ENCODE data around the gene CACNA1A.
"Not testable (repeated sequence)": the region's sequence is repeated elsewhere in the genome, so short reads cannot be mapped to it uniquely, and the experiment has no call there.

CACNA1A gene

DNA sequence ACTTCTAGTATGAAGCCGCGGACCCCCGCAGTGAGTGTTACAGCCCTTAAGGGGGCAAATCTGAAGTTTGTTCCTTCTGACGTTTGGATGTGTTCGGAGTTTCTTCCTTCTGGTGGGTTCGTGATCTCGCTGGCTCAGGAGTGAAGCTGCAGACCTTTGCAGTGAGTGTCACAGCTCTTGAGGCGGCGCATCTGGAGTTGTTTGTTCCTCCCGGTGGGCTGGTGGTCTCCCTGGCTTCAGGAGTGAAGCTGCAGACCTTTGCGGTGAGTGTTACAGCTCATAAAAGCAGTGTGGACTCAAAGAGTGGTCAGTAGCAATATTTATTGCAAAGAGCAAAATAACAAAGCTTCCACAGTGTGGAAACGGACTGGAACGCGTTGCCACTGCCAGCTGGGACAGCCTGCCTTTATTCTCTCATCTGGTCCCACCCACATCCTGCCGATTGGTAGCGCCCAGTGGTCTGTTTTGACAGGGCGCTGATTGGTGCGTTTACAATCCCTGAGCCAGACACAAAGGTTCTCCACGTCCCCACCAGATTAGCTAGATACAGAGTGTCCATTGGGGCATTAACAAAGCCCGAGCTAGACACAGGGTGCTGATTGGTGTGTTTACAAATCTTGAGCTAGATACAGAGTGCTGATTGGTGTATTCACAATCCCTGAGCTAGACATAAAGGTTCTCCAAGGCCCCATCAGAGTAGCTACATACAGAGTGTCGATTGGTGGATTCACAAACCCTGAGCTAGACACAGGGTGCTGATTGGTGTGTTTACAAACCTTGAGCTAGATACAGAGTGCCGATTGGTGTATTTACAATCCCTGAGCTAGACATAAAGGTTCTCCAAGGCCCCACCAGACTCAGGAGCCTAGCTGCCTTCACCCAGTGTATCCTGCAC lies 320.3 kb downstream of the CACNA1A start:
- not testable (repeated sequence) for DNase-seq

DNA sequence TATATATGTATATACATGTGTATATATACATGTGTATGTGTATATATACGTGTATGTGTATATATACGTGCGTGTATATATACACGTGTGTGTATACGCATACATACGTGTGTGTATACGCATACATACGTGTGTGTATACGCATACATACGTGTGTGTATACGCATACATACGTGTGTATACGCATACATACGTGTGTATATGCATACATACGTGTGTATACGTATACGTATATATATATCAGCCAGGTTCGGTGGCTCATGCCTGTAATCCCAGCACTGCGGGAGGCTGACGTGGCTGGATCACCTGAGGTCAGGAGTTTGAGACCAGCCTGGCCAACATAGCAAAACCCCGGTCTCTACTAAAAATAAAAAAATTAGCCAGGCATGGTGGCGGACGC lies 321.4 kb downstream of the CACNA1A start:
- DNase-seq = not testable (repeated sequence)

DNA sequence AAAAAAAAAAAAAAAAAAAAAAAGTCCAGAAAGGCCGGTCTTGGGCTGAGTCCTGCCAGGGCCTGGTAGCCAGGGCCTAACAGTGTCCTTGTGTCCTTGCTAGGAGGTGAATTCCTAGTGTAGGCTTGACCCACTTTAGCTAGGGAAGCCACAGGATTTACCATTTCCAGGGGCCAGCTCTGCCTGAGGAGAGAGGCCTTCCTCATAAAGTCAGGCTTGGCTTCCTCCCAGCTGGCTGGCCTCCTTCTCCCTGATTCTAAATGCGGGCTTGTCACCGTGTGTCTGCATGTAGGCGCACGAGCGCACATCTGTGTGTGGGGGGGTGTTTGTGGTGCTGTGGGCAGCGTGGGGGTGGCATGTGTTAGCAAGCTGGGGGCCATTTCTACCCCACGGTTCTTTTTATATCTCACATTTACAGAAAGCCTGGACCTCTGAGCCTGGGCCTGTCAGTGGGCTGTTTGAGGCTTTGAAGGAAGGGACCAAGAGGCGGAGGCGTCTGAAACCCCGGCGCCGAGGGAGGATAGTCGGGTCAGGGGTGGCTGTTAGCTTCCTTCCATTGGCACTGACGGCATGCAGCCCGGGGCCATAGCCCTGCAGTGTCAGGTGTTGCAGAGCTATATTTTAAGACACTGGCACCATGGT lies 324.4 kb downstream of the CACNA1A start:
- DNase-seq = peak; percentile 19

DNA sequence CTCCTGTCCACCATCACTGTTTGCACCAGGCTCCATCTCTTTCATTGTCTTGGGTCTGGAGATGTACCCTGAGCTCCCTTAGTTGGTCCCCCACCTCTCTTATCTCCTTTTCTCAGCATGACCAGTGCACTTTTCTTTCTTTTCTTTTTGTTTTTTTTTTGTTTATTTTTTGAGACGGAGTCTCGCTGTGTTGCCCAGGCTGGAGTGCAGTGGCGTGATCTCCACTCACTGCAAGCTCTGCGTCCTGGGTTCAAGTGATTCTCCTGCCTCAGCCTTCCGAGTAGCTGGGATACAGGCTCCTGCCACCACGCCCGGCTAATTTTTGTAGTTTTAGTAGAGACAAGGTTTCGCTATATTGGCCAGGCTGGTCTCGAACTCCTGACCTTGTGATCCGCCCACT lies 328.0 kb downstream of the CACNA1A start:
- DNase-seq = not testable (repeated sequence)

DNA sequence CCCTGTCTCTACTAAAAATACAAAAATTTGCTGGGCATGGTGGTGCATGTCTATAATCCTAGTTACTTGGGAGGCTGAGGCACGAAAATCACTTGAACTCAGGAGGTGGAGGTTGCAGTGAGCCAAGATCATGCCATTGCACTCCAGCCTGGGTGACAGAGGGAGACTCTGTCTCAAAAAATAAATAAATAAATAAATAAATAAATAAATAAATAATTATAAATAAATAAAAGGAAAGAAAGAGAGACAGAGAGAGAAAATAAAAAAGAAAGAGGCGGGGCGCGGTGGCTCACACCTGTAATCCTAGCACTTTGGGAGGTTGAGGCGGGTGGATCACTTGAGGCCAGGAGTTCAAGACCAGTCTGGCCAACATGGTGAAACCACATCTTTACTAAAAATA lies 328.7 kb downstream of the CACNA1A start:
- DNase-seq = not testable (repeated sequence)

DNA sequence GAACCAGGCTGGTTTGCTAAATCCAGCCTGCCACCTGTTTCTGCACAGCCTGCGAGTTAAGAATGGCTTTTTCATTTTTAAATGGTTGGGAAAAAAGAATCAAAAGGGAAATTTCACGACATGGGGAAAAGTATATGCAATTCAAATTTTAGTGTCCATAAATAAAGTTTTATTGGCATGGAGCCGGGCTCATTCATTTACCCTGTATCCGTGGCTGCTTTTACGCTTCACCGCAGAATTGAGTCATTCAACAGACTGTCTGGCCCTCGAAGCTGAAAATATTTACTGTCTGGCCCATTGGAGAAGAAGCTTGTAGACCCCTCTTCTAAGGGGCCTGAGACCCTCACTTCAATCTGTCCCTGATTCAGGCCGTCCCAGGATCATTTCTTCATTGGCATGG lies 329.9 kb downstream of the CACNA1A start:
- no peak for DNase-seq

DNA sequence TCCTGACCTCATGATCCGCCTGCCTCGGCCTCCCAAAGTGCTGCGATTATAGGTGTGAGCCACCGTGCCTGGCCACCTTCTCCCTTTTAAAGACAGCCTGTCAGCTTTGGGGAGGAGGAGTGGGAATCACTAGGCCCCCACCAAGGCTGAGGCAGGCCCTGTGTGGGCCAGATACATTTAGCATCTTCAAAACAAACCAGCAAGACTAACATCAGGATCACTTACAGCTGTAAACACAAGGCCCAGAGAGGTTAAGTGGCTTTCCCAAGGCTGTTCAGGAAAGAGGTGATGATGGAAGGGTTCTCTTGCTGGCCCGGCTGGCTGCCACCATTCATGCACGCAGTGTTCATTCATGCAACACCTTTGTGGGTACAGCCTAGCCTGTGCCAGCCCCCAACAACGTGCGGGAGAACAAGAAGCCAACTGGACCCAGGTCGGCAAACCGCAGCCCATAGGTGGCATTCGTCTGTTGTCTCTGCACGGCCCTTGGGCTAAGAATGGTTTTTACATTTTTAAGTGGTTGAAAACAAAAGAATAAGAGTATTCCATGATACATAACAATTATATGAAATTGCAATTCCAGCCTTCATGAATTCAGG lies 333.0 kb downstream of the CACNA1A start:
- DNase-seq = no peak

DNA sequence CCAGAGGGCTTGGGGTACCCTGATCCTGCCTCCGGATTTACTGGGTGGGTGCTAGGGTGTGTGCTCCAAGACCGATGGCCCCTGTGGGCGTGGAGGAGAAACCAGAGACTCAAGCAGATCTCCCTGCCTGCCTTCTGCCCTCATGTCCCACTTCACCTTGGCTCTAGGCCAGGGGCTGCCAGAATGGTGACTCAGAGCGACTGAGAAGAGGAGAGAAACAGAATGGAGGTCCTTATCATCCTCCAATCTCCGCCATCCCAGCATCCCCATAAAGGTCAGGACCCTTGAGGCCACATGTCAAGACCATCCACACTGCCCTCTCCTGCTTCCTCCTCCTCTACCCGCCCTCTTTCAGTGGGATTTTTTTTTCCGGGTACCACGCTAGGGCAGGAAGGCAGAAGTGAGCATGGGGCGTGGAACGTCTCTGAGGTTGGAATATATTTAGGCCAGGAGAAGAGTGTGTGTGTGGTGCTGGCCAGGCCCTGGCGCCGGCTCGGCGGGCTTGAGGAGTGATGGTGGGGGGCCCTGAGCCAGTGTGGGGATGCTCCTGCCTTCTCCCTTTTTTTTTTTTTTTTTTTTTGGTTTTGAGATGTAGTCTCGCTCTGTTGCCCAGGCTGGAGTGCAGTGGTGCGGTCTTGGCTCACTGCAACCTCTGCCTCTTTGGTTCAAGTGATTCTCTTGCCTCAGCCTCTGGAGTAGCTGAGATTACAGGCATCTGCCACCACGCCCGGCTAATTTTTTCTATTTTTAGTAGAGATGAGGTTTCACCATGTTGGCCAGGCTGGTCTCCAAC lies 333.7 kb downstream of the CACNA1A start:
- DNase-seq = peak; percentile 79

DNA sequence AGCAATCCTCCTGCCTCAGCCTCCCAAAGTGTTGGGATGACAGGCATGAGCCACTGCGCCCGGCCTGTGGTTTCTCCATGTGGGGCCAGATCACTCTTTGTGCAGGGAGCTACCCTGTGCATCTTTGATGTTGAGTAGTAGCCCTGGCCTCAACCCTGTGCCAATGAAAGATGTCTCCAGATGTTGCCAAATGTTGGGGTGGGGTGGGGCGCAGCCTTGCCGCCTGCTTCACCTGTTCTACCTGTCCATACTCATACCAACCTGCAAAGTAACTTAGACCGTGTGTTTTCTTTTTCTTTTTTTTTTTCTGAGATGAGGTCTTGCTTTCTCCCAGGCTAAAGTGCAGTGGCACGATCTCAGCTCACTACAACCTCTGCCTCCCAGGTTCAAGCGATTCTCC lies 335.1 kb downstream of the CACNA1A start:
- no peak for DNase-seq

DNA sequence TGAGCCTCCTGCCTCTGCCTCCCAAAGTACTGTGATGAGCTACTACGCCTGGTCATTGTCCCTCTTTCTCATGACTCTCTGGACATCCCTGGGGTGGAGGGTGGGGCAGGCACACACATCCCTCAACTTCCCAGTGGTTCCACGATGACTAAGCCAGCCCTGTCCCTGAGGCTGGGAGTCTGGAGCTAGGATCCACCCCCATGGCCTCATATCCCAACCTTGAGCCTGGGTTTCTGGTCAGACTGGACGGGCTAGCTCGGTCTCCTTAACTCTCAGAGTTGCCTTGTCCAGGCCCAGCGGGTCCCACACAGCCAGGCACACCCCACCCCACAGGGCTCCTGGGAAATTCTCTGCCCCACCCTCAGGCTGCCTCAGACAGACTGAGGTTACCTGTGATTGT lies 336.5 kb downstream of the CACNA1A start:
- DNase-seq = no peak

DNA sequence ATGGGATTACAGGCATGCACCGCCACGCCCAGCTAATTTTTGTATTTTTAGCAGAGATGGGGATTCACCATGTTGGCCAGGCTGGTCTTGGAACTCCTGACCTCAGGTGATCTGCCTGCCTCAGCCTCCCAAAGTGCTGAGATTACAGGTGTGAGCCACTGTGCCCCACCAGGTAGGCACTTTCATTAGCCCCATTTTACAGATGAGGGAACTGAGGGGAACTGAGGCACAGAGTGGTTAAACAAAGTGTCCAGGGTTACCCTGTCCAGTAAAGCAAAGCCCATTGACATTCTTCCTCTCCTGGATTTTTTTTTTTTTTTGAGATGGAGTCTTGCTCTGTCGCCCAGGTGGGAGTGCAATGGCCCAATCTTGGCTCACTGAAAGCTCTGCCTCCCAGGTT lies 340.1 kb downstream of the CACNA1A start:
- DNase-seq = not testable (repeated sequence)

DNA sequence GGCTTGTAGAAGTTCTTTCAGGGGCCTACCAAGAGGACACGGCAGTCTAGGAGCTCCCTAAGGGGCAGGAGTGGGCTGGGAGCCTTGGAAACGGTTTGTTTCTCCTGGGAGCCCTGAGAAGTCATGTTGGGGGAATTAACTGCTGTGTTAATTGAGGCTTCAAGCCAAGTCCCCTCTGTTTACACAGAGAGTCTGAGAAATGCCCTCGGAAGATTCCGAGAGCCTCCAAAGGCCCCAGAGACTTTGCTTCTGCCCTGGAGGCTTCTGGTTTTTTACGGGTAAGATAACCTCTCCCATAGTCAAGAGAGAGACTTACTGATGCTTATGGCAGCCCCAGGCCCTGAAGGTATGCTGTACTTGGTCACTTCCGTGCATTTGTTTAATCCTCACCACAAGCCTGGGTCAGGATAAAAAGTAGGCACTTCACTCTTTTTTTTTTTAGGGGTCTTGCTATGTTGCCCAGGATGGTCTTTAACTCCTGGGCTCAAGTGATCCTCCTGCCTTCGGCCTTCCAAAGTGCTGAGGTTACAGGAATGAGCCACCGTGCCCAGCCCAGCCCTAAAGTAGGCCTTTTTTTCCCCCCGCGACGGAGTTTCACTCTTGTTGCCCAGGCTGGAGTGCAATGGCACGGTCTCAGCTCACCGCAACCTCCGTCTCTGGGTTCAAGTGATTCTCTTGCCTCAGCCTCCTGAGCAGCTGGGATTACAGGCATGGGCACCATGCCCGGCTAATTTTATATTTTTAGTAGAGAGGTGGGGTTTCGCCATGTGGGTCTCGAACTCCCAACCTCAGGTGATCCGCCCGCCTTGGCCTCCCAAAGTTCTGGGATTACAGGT lies 340.9 kb downstream of the CACNA1A start:
- no peak for DNase-seq

DNA sequence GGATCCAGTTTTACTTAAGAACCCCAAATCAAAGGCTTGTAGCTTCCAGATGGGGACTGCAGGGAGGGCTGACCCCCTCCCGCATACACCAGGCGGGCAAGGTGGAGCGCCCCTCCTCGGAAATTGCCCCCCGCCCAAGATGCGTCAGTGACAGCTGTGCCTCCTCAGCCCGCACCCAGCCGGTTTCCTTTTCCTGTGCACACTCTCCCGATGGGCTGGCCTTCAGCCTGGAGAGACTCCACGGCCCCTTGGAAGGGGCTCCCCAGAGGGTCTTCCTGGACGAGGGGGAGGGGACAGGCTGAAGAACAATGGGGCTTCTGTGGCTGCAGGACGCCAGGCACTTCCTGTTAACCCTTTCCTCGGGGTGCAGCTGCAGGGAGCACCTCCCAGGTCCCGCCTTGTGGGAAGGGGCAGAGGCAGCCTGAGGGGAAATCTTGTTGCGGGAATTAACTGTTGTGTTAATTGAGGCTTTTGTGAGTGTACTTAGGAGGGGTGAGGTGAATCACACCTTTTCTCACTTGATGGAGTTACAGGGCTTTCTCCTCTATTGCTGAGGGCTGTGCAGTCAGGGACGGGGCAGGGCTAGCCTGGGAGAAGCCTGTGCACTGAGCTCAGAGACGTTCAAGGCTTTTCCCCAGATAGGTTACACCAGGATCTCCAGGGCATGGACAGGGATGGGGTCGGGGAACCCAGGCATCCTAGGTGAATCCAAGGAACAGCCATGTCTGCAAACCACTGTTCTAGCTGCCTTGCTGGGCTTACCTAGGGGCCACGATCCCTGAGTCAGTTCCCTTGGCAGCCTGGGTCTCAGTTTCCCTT lies 341.7 kb downstream of the CACNA1A start:
- no peak for DNase-seq

DNA sequence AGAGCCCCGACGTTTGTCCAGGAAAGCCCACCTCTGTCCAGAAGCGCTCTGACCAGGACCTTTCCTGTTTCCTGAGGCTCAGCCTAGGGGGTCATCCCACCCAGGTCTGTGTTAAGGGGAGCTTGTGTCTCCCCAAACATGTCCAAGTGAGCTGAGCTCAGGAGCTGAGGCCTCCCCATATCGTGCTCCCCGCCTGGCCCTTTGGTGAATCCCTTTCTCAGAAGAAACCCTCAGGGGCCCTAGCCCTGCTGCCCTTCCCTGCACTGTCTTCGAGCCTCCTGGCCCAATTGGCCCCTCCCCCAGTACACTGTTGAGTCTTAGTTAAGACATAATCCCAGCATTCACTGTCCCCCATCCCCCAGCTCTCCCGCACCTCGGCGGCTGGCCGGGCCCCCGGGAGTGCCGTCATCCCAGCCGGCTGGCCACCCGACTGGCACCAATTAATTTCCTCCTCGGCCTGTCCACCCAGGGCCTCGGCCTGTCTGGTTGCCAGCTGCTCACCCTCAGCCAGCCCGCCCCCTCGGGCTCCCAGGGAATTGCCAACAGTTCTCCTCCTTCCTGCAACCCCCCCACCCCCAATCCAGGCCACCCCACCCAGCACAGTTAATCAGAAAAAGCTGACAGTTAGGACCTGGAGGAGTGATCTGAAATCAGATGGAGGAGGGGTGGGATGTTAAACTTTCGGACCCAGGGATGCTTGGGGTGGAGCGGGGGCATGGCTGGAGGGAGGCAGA lies 342.5 kb downstream of the CACNA1A start:
- DNase-seq = peak; percentile 17

DNA sequence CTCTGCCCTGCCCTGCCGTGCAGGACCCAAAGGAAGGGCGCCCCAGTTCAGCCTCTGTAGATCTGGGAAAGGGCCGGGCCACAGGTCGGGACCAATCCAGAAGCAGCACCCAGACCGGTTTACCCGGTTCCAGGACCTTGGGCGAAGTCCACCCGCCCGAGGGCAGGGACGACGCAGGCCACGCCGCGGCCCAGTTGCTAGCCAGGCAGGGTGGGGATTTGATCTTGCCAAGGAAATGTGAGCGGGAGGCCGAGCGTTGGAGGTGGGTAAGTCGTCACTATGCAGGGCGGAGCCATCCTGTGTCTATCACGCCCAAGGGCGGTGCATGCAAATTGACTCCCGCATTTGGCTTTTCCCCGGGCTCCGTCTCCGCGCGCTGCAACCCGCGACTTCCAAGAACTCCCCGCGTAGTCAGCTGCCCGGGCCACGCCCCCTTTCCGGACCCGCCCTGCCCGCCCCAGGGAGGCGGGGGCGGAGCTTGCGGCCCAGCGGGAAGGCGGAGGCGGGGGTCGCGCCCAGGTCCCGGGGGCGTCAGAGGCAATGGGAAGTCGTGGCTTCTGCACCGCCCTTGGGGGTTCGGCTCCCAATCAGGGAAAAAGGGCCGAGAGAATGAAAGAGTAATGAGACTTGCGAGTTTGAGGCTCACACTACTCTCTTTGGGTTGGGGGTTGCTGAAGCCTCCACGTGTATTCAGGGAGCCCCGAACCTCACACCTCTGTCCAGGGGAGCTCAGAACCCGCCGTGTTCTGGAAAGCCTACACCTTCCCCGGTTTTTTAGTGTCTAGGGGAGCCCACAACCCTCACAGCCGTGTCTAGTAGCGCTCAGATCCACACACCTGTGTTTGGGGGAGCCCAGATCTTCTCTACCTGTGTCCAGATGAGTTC lies 343.3 kb downstream of the CACNA1A start:
- peak; percentile 85 for DNase-seq

DNA sequence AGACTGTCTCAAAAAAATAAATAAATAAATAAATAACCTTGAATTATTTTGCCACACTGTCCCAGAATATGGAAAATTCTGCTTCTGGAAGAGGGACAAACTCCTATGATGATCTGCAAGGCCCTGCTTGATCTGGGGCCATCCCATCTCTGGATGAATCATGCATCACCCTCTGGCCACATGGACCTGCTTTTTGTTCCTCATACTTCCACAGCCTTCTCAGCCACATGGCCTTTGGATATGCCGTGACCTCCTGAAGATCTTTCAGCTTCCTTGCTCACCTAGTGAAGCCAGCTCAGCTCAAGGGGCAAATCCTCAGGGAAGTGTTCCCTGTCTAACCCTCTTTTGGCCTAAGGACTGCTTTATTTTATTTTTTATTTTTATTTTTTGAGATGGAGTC lies 345.7 kb downstream of the CACNA1A start:
- DNase-seq = no peak

DNA sequence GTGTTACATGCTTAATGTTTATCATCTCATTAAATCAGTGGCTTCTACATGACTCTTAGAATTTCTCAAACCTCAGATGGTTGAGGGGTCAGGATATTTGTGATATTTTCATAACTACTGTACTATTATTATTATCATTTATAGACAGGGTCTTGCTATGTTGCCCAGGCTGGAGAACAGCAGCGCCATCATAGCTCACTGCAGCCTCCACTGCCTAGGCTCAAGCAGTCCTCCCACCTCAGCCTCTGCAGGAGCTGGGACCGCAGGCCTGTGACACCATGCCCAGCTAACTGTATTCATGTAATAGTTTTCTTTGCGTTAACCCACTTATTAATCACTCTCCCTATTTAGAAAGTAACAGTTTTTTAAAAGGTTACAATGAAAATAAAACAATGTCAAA lies 346.6 kb downstream of the CACNA1A start:
- DNase-seq = no peak
